Panc1 (cell line): ENCODE measurements around the gene KIF2A.

Experiments used
- CTCF ChIP-seq: fragments of 450-650 bp; IDR thresholded peaks from 2 replicates; pipeline ENCODE4 v1.5.1; 2017; ENCODE audit warnings: mild to moderate bottlenecking
- POLR2AphosphoS5 ChIP-seq: IDR thresholded peaks from 2 replicates; pipeline ENCODE4 v1.6.1; 2012; ENCODE audit warnings: mild to moderate bottlenecking, low read depth, low read length, moderate library complexity
- TCF7L2 ChIP-seq: IDR thresholded peaks from 2 replicates; pipeline ENCODE4 v1.6.1; 2011; ENCODE audit warnings: mild to moderate bottlenecking, low read depth, low read length, inconsistent platforms
- TF ChIP-seq, protein P1 (sequence below), 2 experiments: IDR thresholded peaks; 2 replicates each; pipeline ENCODE4 v1.6.1; 2011 to 2012; ENCODE audit warnings: low read depth in 2 of 2, control low read depth in 1 of 2, low read length in 1 of 2, mild to moderate bottlenecking in 1 of 2, moderate library complexity in 1 of 2; ENCODE audit not compliant: insufficient read depth in 1 of 2

GRCh38 chr5:62305715-62306322 is at the start of gene KIF2A:
- TF ChIP-seq, protein P1, sequence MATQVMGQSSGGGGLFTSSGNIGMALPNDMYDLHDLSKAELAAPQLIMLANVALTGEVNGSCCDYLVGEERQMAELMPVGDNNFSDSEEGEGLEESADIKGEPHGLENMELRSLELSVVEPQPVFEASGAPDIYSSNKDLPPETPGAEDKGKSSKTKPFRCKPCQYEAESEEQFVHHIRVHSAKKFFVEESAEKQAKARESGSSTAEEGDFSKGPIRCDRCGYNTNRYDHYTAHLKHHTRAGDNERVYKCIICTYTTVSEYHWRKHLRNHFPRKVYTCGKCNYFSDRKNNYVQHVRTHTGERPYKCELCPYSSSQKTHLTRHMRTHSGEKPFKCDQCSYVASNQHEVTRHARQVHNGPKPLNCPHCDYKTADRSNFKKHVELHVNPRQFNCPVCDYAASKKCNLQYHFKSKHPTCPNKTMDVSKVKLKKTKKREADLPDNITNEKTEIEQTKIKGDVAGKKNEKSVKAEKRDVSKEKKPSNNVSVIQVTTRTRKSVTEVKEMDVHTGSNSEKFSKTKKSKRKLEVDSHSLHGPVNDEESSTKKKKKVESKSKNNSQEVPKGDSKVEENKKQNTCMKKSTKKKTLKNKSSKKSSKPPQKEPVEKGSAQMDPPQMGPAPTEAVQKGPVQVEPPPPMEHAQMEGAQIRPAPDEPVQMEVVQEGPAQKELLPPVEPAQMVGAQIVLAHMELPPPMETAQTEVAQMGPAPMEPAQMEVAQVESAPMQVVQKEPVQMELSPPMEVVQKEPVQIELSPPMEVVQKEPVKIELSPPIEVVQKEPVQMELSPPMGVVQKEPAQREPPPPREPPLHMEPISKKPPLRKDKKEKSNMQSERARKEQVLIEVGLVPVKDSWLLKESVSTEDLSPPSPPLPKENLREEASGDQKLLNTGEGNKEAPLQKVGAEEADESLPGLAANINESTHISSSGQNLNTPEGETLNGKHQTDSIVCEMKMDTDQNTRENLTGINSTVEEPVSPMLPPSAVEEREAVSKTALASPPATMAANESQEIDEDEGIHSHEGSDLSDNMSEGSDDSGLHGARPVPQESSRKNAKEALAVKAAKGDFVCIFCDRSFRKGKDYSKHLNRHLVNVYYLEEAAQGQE (IDR thresholded peaks at IDR 0.05; ENCODE audit: insufficient read depth in 1 of 2, low read depth in 2 of 2, low read length in 1 of 2) = no peak
- TF ChIP-seq CTCF (no peak), POLR2AphosphoS5 (peak; percentile 78), TCF7L2 (peak; percentile 96)
